HG03139 (cell line): ENCODE measurements around the gene PDE11A.

Experiments
- ATAC-seq: cut with Tn5 transposase; IDR thresholded peaks from one replicate; pipeline ENCODE4 v1.9.1; 2021; ENCODE audit not compliant: unreplicated experiment

The PDE11A gene

GRCh38 chr2:177638507-177638906 is 434.1 kb downstream of the PDE11A start:
- no peak for ATAC-seq

DNA sequence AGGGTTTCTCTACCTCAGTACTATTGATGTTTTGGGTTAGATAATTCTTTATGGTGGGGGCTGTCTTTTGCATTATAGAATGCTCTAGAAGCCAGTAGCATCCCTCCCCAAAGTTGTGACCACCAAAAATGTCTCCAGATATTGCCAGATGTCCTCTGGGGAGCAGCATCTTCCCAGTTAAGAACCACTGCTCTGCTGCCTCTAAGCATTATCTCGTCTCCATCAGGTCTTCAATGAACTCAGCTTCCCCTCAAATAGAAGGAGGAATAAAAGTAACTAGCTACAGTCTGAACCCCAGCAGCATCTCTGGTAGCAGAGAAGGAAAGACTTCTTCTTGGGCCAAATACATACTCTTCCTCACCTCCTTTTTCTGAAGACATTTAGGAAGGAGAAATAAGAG is 435.9 kb downstream of the PDE11A start:
- no peak for ATAC-seq

GRCh38 chr2:177635696-177636095 is 436.9 kb downstream of the PDE11A start:
- ATAC-seq, result no peak

DNA sequence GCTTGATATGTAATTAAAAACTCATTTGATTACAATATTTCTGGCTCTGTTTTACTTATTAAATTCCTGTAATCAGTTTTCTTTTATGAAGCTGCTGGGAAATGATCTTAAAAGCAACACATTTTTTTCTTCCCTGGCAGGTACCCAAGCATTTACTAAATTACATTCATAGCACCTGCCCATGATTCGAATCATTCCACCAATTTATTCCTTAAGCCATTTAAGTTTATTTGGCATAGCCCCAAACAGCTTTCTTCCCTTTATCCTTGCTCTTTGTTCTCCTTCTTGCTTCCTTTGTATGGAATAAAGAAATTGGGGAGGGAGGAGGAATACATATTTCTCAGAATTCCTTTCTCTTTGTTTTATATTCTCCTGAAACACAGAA is 438.7 kb downstream of the PDE11A start:
- ATAC-seq, result no peak

DNA sequence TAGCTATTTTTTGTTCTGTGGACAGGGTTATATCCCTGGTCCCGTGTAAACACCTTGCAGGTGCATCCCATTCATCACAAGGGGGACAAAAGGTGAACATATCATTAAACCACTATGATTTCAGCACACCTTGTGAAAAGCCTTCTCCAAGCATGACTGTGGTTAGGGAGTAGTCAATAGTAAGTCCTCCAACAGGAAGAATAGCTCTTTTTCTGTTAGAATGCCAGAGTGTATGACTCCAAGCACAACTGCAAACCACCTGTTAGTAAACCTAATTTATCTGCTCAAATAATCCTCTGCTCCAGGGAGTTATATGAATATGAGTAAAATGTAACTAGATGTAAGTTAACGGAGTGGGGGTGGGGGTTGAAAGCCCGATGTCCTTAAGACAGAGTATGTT is 439.5 kb downstream of the PDE11A start:
- no peak for ATAC-seq

GRCh38 chr2:177631680-177632079 is 440.9 kb downstream of the PDE11A start:
- ATAC-seq, result no peak

- no peak for ATAC-seq
Measured at GRCh38 chr2:177629357-177630024, 443.1 kb downstream of the PDE11A start.

DNA sequence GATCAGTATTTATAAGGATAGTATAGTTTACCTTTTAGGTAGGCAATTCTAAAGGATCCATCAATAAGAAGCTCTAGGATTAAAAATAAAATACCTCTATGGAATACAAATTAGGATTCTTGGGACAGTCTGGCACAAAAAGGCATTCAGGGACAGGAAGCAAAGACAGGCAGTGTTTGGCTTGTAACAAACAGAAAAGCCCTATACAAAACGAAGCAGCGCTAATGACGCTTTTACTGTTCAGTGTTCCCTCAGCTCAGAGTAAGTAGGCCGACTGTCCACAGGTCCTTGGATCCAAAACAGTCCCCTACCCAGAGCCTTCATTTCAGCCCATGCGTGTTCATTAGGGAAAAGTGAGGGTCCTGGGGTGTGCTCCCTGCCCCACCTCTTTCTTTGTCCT is 443.7 kb downstream of the PDE11A start:
- ATAC-seq, result no peak

DNA sequence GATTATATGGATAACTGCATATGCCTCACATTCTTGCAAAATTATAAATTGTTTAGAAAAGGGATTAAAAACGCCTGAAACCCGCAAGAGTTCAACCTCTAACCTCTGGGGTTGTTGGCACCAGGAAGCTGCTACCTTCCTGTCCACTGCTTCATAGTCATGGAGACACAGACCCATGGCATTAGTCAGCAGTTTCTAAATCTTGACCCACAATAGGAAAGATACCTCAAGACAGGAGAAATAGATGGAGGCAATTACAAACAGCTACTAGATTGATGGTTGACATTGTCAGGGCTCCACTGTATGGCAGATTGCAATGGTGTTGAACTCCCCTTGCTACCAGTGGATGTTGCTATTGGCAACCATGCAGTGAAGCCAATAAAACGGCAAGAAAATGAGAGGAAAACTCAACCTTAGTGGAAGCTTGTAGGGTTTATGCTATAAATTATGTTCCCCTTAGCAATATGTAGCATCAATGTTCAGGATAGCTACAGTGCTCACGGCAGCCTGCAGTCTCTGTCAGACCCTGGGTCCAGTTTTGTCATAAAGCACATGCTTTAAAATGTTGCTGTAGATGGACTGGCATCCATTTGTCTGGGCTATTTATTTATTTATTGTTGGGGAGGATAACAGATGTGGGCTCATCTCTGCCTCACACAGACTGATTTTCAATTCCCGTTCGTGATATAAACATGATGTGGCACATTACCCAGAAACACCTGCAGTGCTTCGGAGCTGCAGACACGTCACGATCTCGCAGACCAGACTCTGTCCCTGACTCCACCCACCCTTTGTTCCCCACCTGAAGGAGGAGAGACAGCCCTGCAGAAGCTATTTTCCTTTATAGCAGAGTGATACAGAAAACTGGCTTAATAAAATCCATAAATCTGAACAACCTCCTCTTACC is 446.6 kb downstream of the PDE11A start:
- ATAC-seq, result no peak

DNA sequence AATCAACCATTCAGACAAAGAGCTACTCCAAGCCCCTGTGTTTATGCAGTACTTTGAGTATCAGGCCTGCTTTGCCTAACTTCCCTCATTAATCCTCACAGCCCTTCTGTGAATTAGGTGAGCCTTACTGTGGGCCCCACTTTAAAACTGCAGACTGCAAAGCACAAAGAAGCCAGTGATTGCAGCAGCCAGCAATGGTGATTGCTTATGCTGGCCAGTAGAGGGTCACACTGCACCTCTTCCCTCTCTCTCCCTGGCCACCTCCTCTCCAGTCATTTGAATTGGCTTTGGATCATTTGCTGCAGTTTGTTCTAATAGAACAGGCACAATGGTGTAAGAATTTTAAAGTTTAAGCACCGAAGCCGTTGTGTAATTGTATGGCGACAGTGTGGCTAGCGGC is 450.1 kb downstream of the PDE11A start:
- no peak for ATAC-seq

DNA sequence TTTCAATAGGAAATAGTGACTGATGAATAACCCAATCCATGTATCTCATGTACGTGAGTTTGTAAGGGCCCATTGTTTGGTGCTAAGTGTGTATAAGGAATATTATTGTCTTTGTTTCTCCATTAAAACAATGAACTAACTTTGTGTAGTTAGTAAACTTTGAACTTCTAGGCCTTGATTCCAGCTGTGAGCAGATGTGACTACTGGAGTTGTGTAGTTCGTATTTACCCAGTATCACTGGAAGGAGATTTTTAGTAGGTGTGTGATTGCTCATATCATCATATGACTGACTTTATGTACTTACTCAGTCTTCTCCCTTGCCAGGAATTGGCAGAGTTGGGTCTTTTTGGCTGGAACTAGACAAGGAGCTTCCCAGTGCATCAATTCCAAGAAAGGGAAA is 452.6 kb downstream of the PDE11A start:
- ATAC-seq, result no peak

DNA sequence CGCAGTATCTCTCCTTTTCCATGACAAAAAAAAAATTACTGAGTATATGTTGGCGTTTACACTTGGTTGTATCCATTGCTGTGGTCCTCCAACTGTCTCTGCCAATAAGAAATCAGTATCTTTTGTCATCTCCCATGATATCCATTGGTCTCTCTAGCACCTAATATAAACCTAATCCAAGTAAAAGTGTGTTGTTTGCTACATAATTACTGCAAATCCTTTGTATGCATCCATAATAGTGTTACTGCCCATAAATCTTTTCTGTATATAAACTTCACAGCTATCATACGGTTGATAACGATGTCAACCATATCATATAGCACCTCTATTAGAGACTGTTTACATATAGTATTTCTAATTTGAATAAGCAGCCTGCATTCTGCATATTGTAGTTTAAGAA is 453.1 kb downstream of the PDE11A start:
- no peak for ATAC-seq

- ATAC-seq, result peak; percentile 96
Measured at GRCh38 chr2:177618255-177619253, 454.0 kb downstream of the PDE11A start.

- ATAC-seq, result no peak
Measured at GRCh38 chr2:177617849-177618248, 454.7 kb downstream of the PDE11A start.

DNA sequence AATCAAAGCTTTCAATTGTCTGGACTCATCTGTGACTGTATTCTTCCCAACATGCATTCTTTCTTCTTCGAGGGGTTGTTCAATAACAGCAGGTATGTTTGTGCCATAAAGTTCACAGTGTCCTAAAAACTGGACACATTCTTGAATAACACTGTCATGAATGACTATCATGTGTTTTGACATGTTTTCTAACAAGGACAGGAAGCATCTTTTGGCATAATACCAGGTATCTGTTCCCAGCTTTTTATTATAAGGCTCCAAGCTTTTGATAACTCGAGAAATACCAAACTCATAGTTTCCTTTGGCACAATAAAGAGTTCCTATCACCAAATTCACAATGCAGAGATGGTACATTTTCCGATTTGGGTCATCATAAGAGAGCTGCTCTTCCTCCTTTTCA is 455.8 kb downstream of the PDE11A start:
- no peak for ATAC-seq

DNA sequence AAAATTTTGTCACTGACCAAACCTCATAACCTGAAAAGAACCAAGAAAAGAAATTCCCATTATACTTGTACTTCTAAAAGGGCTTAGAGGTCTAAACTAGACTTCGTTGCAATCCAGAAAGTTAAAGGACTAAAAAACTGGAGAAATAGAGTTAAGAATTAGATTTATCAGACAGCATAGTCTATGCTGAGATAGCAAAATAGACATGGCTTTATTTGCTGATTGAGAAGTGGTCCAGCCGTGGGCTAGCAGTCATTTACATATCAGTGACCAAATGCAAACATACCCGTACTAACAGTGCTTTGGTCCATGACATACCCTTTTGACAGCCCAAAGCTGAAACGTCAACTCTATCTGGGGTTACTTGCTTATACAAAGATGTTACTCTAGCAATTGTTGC is 456.5 kb downstream of the PDE11A start:
- ATAC-seq, result no peak

GRCh38 chr2:177612659-177613058 is 459.9 kb downstream of the PDE11A start:
- no peak for ATAC-seq

GRCh38 chr2:177611310-177611886 is 461.2 kb downstream of the PDE11A start:
- ATAC-seq, result no peak

GRCh38 chr2:177610813-177611212 is 461.8 kb downstream of the PDE11A start:
- ATAC-seq, result no peak

- ATAC-seq, result no peak
Measured at GRCh38 chr2:177606636-177607035, 465.9 kb downstream of the PDE11A start.
